Endothelial cell of umbilical vein (primary cell): ENCODE results near the gene ELMO1. TPM values are rescaled to one million over a fixed set of nuclear protein-coding genes. Genes with fewer than 3 reads are reported as not detected.

Experiments
- BruUV-seq: library from RNA; stranded (reverse); fragments of 400-500 nt; replicated peaks from 2 replicates; lab custom pipeline; 2021; lab: Mats Ljungman, UMichigan
- CTCF ChIA-PET: fragments of 300-600, 350-600 bp; sonication (Branson Sonifier 250); formaldehyde crosslinking; loops from one replicate; lab custom pipeline; 2021; ENCODE audit warnings: antibody characterized with exemption, inconsistent platforms; lab: Charles Lee
- POLR2A ChIA-PET: fragments of 300-600, 350-600 bp; sonication (Branson Sonifier 250); formaldehyde crosslinking; loops from one replicate; lab custom pipeline; 2021; ENCODE audit warnings: antibody characterized with exemption, inconsistent platforms; lab: Charles Lee
- DNase-seq: peaks from one replicate; pipeline ENCODE4 v3.0.0-alpha.2; 2011; ENCODE audit warnings: low read depth, low spot score
- FAIRE-seq: peaks from 2 replicates; lab custom pipeline; 2011; peaks lifted over from hg19 to GRCh38; lab: Jason Lieb, UNC
- H2AFZ ChIP-seq: 2 replicates; pipeline ENCODE4 v1.6.0; 2012; ENCODE audit warnings: low read depth, low read length, control low read depth, inconsistent platforms
- H3K27ac ChIP-seq: 2 replicates; pipeline ENCODE4 v1.5.1; 2011; ENCODE audit warnings: low read depth, mild to moderate bottlenecking, control low read depth, low read length, moderate library complexity; ENCODE audit not compliant: insufficient read depth
- H3K27me3 ChIP-seq, 2 experiments: 2 replicates each; pipeline versions ENCODE4 v1.6.0 to v1.6.1; 2011; ENCODE audit warnings: low read length in 2 of 2, mixed read lengths in 1 of 2; ENCODE audit not compliant: control insufficient read depth in 2 of 2, insufficient read depth in 2 of 2
- H3K36me3 ChIP-seq, 2 experiments: 2 replicates in 1 of 2; 3 replicates in 1 of 2; pipeline ENCODE4 v1.5.1; 2011; ENCODE audit warnings: low read length in 2 of 2, mild to moderate bottlenecking in 1 of 2, moderate library complexity in 1 of 2; ENCODE audit not compliant: control insufficient read depth in 2 of 2, insufficient read depth in 2 of 2; ENCODE audit errors: extremely low read depth in 1 of 2
- H3K4me1 ChIP-seq: 3 replicates; pipeline ENCODE4 v1.5.1; 2011; ENCODE audit warnings: mild to moderate bottlenecking, low read length; ENCODE audit not compliant: control insufficient read depth, insufficient read depth; ENCODE audit errors: extremely low read depth
- H3K4me2 ChIP-seq: 2 replicates; pipeline ENCODE4 v1.6.1; 2011; ENCODE audit warnings: low read length, control low read depth, mixed read lengths; ENCODE audit not compliant: insufficient read depth
- H3K4me3 ChIP-seq, 3 experiments: fragments of 200-600 bp in 1 of 3; sonication (generic), shearing (Covaris generic) in 1 of 3; replicated peaks in 1 of 3; 2 replicates each; pipeline ENCODE4 v1.5.1; 2011 to 2016; ENCODE audit warnings: control low read depth in 3 of 3, low read length in 3 of 3, mild to moderate bottlenecking in 2 of 3, inconsistent platforms in 1 of 3, low read depth in 1 of 3, moderate library complexity in 1 of 3; ENCODE audit not compliant: insufficient read depth in 1 of 3
- H3K79me2 ChIP-seq: 2 replicates; pipeline ENCODE4 v1.6.0; 2012; ENCODE audit warnings: low read length, inconsistent platforms; ENCODE audit not compliant: control insufficient read depth, insufficient read depth
- H3K9ac ChIP-seq: replicated peaks from 2 replicates; pipeline ENCODE3; 2011; ENCODE audit warnings: low read length, control low read depth; ENCODE audit not compliant: insufficient read depth; ENCODE audit errors: extremely low read depth
- H3K9me1 ChIP-seq: replicated peaks from 3 replicates; pipeline ENCODE4 v1.6.0; 2011; ENCODE audit warnings: mild to moderate bottlenecking, low read length; ENCODE audit not compliant: control insufficient read depth, insufficient read depth; ENCODE audit errors: extremely low read depth
- H3K9me3 ChIP-seq: replicated peaks from 2 replicates; pipeline ENCODE4 v1.5.1; 2012; ENCODE audit warnings: low read length, inconsistent platforms; ENCODE audit not compliant: control insufficient read depth, insufficient read depth
- H4K20me1 ChIP-seq: replicated peaks from 2 replicates; pipeline ENCODE3; 2011; ENCODE audit warnings: mild to moderate bottlenecking, low read length; ENCODE audit not compliant: control insufficient read depth, insufficient read depth; ENCODE audit errors: extremely low read depth
- CTCF ChIP-seq, 2 donors: IDR thresholded peaks; 1 replicate in 1 of 2; 2 replicates in 1 of 2; pipeline ENCODE4 v1.5.1; 2011; ENCODE audit warnings: low read length in 2 of 2, mild to moderate bottlenecking in 2 of 2, moderate library complexity in 2 of 2, control low read depth in 1 of 2, inconsistent platforms in 1 of 2, low read depth in 1 of 2; ENCODE audit not compliant: insufficient read depth in 1 of 2; ENCODE audit errors: extremely low read depth in 1 of 2
- EZH2 ChIP-seq: IDR thresholded peaks from 2 replicates; pipeline ENCODE4 v1.6.1; 2012; ENCODE audit warnings: borderline replicate concordance, low read depth, mild to moderate bottlenecking, moderate library complexity, low read length, inconsistent platforms; ENCODE audit not compliant: severe bottlenecking
- FOS ChIP-seq: IDR thresholded peaks from 2 replicates; pipeline ENCODE4 v1.6.1; 2011; ENCODE audit warnings: mild to moderate bottlenecking, low read length, moderate library complexity, borderline replicate concordance; ENCODE audit not compliant: insufficient read depth
- GATA2 ChIP-seq: IDR thresholded peaks from 2 replicates; pipeline ENCODE4 v1.7.0; 2011; ENCODE audit warnings: low read depth, mild to moderate bottlenecking, moderate library complexity, mixed read lengths, low read length; ENCODE audit not compliant: insufficient read length, insufficient read depth
- JUN ChIP-seq: IDR thresholded peaks from 2 replicates; pipeline ENCODE4 v1.6.1; 2011; ENCODE audit warnings: borderline replicate concordance, low read depth; ENCODE audit not compliant: insufficient read length, insufficient read depth
- MAX ChIP-seq: IDR thresholded peaks from 2 replicates; pipeline ENCODE4 v1.6.1; 2011; ENCODE audit not compliant: insufficient read depth, insufficient read length
- MYC ChIP-seq: IDR thresholded peaks from one replicate; pipeline ENCODE4 v1.6.1; 2011; ENCODE audit warnings: mild to moderate bottlenecking, low read depth, low read length
- POLR2A ChIP-seq: IDR thresholded peaks from 2 replicates; pipeline ENCODE4 v1.6.1; 2012; ENCODE audit warnings: low read depth, mild to moderate bottlenecking, control low read depth, low read length
- POLR2AphosphoS5 ChIP-seq: IDR thresholded peaks from 2 replicates; pipeline ENCODE4 v1.6.1; 2012; ENCODE audit warnings: low read depth, mild to moderate bottlenecking, control low read depth, low read length, moderate library complexity; ENCODE audit not compliant: insufficient read depth
- dilution Hi-C: fragments of 300-500 bp; cut with MboI; formaldehyde crosslinking; loops from one replicate; pipeline ENCODE4 v1.15.0; 2019; ENCODE audit warnings: low sequenced_read_pairs; ENCODE audit not compliant: extremely low pct_ligation_motif_present
- intact Hi-C: fragments of 100-400 bp; cut with micrococcal nuclease; formaldehyde crosslinking; loops from one replicate; pipeline ENCODE4 v1.10.0; 2022
- polyA plus RNA-seq, 4 experiments: library from polyadenylated mRNA; depleted of rRNA in 3 of 4; stranded (reverse) in 3 of 4; unstranded in 1 of 4; fragments of >200 nt; gene quantifications; 2 replicates each; pipeline versions ENCODE4 v1.2.1 to v1.2.3, GENCODE V29; 2011 to 2012; ENCODE audit warnings: missing spikeins in 1 of 4
- total RNA-seq: library from RNA; stranded (reverse); gene quantifications from 2 replicates; pipeline ENCODE4 v1.2.3, GENCODE V29; 2021

ELMO1 gene
- total and polyA plus RNA-seq, 2 donors (not counting 3 experiments of a cell fraction or from before 2014, with no cell fraction given) = 17.0 to 30.6 TPM

GRCh38 chr7:37201876-37202198, 246.8 kb downstream of the ELMO1 start:
- Histone ChIP-seq H3K9me1 (no peaks in the 10 kb centered on the region), H3K4me2 (no peak overlapping the region), H2AFZ (no peak overlapping the region), H3K9me3 (no peaks in the 10 kb centered on the region), H3K4me1 (peaks cover 3% of the 10 kb centered on the region), H3K4me3 (no peak overlapping the region), H3K9ac (no peak overlapping the region), H3K27ac (no peak overlapping the region), H3K79me2 (no peaks in the 10 kb centered on the region), H4K20me1 (no peaks in the 10 kb centered on the region), H3K36me3 (no peaks in the 10 kb centered on the region), H3K27me3 (no peaks in the 10 kb centered on the region)
- ChIA-PET CTCF (interaction anchor here (0.7 to 5.5 kb wide), 13 partner anchors 11 to 760 kb away, joined by 3 to 182 read pairs (median 8); no protein-coding TSS in a partner anchor), POLR2A (no interaction called here)
- DNase-seq (no peak), FAIRE-seq (no peak)
- dilution Hi-C loops (no loop called here), intact Hi-C loops (loop anchor here (1.0 to 2.0 kb wide), 3 partner anchors 631 to 761 kb away; no protein-coding TSS in a partner anchor)
- TF ChIP-seq POLR2A (no peak), CTCF (IDR thresholded peaks at IDR 0.05; ENCODE audit: extremely low read depth in 1 of 2, insufficient read depth in 1 of 2, low read depth in 1 of 2, low read length in 2 of 2) (no peak), FOS (no peak), POLR2AphosphoS5 (no peak), JUN (no peak), EZH2 (no peak), MYC (no peak), MAX (no peak), GATA2 (no peak)
- no TSS peak for BruUV-seq
